GM10266 (cell line): Measurements from ENCODE around the gene RTF2.

Experiments used
- DNase-seq: peaks from one replicate; pipeline ENCODE4 v3.0.0; 2012; ENCODE audit errors: extremely low spot score
- CTCF ChIP-seq: IDR thresholded peaks from 2 replicates; pipeline ENCODE4 v1.5.1; 2012; ENCODE audit warnings: mild to moderate bottlenecking, low read depth; ENCODE audit not compliant: control insufficient read depth, insufficient read depth; ENCODE audit errors: missing control alignments

The RTF2 gene

GRCh38 chr20:56423886-56424285, 44.5 kb upstream of the RTF2 start:
- DNase-seq, result no peak

GRCh38 chr20:56424931-56425330, 43.5 kb upstream of the RTF2 start:
- DNase-seq, result no peak
- no peak for TF ChIP-seq CTCF

More at GRCh38 chr20:56423886-56424285, 44.5 kb upstream of the RTF2 start:
- TF ChIP-seq CTCF, result no peak

GRCh38 chr20:56426026-56426425, 42.4 kb upstream of the RTF2 start:
- DNase-seq, result no peak
- no peak for TF ChIP-seq CTCF

GRCh38 chr20:56426926-56427325, 41.5 kb upstream of the RTF2 start:
- DNase-seq, result no peak
- TF ChIP-seq CTCF, result no peak

- DNase-seq, result no peak
- no peak for TF ChIP-seq CTCF
Measured at GRCh38 chr20:56427797-56428196, 40.6 kb upstream of the RTF2 start.

GRCh38 chr20:56428410-56428809, 40.0 kb upstream of the RTF2 start:
- TF ChIP-seq CTCF, result no peak
- DNase-seq, result no peak

- no peak for DNase-seq
- TF ChIP-seq CTCF, result no peak
Measured at GRCh38 chr20:56428881-56429280, 39.5 kb upstream of the RTF2 start.

- TF ChIP-seq CTCF, result no peak
- no peak for DNase-seq
Measured at GRCh38 chr20:56429502-56429901, 38.9 kb upstream of the RTF2 start.
